ENCODE measurements around the gene SH3BP2.

DNA sequence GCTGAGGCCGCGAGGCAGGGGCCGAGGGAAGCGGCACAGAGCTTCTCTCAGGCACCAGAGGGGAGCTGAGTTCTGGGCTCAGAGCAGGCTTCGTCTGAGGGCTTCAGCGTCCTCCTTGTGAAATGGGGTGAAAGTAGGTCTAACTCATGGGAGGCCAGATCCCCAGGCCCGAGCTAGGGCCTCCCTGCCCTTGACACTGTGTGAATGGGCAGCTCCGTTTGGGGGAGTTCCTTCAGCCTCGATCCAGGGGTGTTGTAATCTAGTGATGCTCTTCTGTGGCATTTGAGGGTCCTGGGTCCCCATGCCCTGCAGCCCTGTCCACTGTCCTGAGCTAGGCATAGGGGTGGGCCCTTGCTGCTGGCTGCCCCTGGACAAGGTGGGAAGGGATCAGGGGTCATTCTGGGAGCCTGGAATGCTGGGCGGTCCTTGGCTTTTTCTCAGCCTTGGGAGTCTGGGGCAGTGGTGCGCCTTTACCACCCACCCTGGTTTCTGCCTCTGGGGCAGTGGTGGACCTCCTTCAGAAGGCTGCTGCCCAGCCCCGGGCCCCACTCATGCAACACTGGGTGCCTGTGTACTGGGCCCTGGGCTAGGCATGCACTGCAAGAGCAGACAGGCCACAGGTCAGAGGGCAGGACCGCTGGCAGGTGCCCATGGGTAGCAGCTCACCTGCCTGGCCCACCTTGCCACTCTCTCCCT, 4.1 kb downstream of the SH3BP2 start:
- TF ChIP-seq, protein P1, sequence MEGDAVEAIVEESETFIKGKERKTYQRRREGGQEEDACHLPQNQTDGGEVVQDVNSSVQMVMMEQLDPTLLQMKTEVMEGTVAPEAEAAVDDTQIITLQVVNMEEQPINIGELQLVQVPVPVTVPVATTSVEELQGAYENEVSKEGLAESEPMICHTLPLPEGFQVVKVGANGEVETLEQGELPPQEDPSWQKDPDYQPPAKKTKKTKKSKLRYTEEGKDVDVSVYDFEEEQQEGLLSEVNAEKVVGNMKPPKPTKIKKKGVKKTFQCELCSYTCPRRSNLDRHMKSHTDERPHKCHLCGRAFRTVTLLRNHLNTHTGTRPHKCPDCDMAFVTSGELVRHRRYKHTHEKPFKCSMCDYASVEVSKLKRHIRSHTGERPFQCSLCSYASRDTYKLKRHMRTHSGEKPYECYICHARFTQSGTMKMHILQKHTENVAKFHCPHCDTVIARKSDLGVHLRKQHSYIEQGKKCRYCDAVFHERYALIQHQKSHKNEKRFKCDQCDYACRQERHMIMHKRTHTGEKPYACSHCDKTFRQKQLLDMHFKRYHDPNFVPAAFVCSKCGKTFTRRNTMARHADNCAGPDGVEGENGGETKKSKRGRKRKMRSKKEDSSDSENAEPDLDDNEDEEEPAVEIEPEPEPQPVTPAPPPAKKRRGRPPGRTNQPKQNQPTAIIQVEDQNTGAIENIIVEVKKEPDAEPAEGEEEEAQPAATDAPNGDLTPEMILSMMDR (IDR thresholded peaks at IDR 0.05) = no peak
- no peak for TF ChIP-seq POLR2A (IDR thresholded peaks at IDR 0.05)
- TF ChIP-seq POLR2AphosphoS5 (IDR thresholded peaks at IDR 0.05) = no peak
- TF ChIP-seq EP300 (IDR thresholded peaks at IDR 0.05; ENCODE audit: low read depth) = no peak

All from transverse colon (tissue), 4 donors.